Esophagus squamous epithelium (tissue), 5 donors: Measurements from ENCODE around the gene GJB1. TPM values are rescaled to one million over a fixed set of nuclear protein-coding genes. Genes with fewer than 3 reads are reported as not detected.

Experiments used
- DNase-seq: peaks from one replicate; lab custom pipeline; 2025; lab: John Stamatoyannopoulos, UW
- H3K27ac ChIP-seq, 4 donors: fragments of 200-600 bp; sonication (generic); one replicate each; pipeline ENCODE4 v1.5.1; 2016 to 2019; ENCODE audit warnings: mild to moderate bottlenecking in 1 of 4
- H3K27me3 ChIP-seq, 4 donors: fragments of 200-600 bp; sonication (generic); 1 replicate in 3 of 4; 2 replicates in 1 of 4; pipeline versions ENCODE4 v1.5.1 to v1.6.0; 2017 to 2021; ENCODE audit warnings: antibody characterized with exemption in 1 of 4
- H3K36me3 ChIP-seq, 3 donors: fragments of 200-600 bp; sonication (generic); one replicate each; pipeline ENCODE4 v1.5.1; 2016 to 2019
- H3K4me1 ChIP-seq, 3 donors: fragments of 200-600 bp; sonication (generic); one replicate each; pipeline ENCODE4 v1.5.1; 2017 to 2019
- H3K4me3 ChIP-seq, 4 donors: fragments of 200-600 bp; sonication (generic); 1 replicate in 3 of 4; 2 replicates in 1 of 4; pipeline ENCODE4 v1.5.1; 2016 to 2019; ENCODE audit warnings: mild to moderate bottlenecking in 2 of 4, moderate library complexity in 1 of 4
- H3K9me3 ChIP-seq, 3 donors: fragments of 200-600 bp; sonication (generic); one replicate each; pipeline ENCODE4 v1.5.1; 2016 to 2019
- CTCF ChIP-seq, 6 experiments: fragments of 450-650 bp in 4 of 6; fragments of 200-600 bp in 2 of 6; sonication (generic) in 2 of 6; IDR thresholded peaks; one replicate each; pipeline ENCODE4 v1.5.1; 2016 to 2019; ENCODE audit warnings: antibody characterized with exemption in 6 of 6, mild to moderate bottlenecking in 4 of 6, moderate library complexity in 4 of 6
- POLR2A ChIP-seq, 4 donors: fragments of 450-650 bp; IDR thresholded peaks; one replicate each; pipeline ENCODE4 v1.6.1; 2017; ENCODE audit warnings: antibody characterized with exemption in 4 of 4, mild to moderate bottlenecking in 4 of 4, moderate library complexity in 3 of 4
- WGBS, 2 donors: methylation state at CpG; one replicate each; pipeline ENCODE4 v1.1.5; 2018; 5-methylcytosine and 5-hydroxymethylcytosine counted together
- intact Hi-C: fragments of 100-400 bp; cut with DNase I; formaldehyde crosslinking; loops from one replicate; pipeline ENCODE4 v1.15.0; 2022
- total RNA-seq, 4 donors: library from RNA; depleted of rRNA; stranded (reverse); fragments of >200 nt; gene quantifications; one replicate each; pipeline ENCODE4 v1.1.0, GENCODE V29; 2016
- donor health status: DM: yes; HTN: yes; CAD: no.

GJB1 gene
- total RNA-seq, 4 donors from 2014 or later, result 0.19 to 0.32 TPM; not detected in 2

DNA sequence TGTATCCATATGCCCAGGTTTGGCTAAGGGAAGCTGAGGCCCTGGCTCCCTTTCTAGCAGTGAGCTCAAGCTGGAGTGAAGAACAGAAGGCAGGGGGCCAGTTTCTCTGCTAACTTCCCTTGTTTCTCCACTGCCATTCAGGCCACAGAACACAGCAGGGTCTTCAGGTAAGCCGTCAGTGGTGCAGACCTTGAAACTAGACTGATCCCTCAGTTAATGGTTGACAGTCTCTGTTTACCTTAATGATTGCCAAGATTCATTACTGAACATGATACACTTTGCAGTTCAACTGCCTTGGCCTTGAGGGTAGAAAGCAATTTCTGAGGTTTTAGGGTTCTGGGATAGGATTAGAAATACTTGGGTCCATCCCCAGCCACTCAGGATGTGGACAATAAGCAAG is 8.9 kb upstream of the GJB1 start:
- no peak for DNase-seq
- Histone ChIP-seq H3K4me1 (peaks cover 0 to 4% (median 0%) of the 10 kb centered on the region in 3 donors), H3K27me3 (no peaks in the 10 kb centered on the region), H3K4me3 (no peak overlapping the region), H3K36me3 (no peaks in the 10 kb centered on the region), H3K9me3 (no peaks in the 10 kb centered on the region), H3K27ac (no peak overlapping the region)
- WGBS, 2 donors, result 42% methylated on average over 1 of the region's 1 CpG; no CpG with 5 or more reads in 1 of the 2 donors
- intact Hi-C loops, result no loop called here
- no peak for TF ChIP-seq POLR2A (IDR thresholded peaks at IDR 0.05)
- no peak for TF ChIP-seq CTCF (IDR thresholded peaks at IDR 0.05)

- no peaks in the 10 kb centered on the region for H3K9me3 ChIP-seq
- no peak for DNase-seq
- H3K27ac ChIP-seq, result no peak overlapping the region
- intact Hi-C loops, result no loop called here
- TF ChIP-seq POLR2A (IDR thresholded peaks at IDR 0.05) (no peak), CTCF (IDR thresholded peaks at IDR 0.05) (no peak)
- H3K27me3 ChIP-seq, result no peaks in the 10 kb centered on the region
- H3K36me3 ChIP-seq, result no peaks in the 10 kb centered on the region
- no peak overlapping the region for H3K4me3 ChIP-seq
- peaks cover 0 to 4% (median 0%) of the 10 kb centered on the region in 3 donors for H3K4me1 ChIP-seq
- WGBS, 2 donors, result 83% methylated on average over 2 of the region's 5 CpGs; no CpG with 5 or more reads in 1 of the 2 donors
These were observed 8.3 kb upstream of the GJB1 start for GRCh38 chrX:71214604-71215337.

DNA sequence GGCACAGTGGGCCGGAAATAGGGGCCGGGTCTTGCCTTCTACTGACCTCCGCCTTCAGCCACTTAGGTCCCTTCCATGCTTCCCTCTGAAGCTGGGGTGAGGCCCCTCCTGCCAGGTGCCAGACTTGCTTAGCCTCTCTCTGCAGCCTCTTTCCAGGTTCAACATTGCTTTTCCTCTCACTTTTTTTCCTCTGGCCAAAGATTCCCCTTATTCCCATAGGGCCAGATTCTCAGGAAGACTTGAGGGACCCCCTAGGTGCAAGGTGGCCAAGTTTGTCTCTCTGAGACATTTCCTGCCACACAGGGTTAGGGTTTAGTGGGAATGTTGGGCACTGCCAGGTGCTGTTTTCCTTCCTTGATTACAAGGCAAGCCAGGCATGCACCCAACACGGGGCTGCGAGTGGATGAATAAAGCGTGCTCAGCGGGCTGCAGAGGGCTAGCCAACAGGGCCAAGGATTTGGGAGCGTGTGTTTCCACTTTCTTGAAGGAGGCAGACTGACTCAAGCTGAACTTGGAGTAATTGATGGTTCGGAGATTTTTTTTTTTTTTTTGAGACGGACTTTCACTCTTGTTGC is 7.6 kb upstream of the GJB1 start:
- H3K4me3 ChIP-seq, result no peak overlapping the region
- H3K27ac ChIP-seq, result no peak overlapping the region
- 50 to 72% methylated on average over 2 to 10 of the region's 10 CpGs for WGBS, 2 donors
- no peaks in the 10 kb centered on the region for H3K36me3 ChIP-seq
- DNase-seq, result no peak
- H3K27me3 ChIP-seq, result no peaks in the 10 kb centered on the region
- no peaks in the 10 kb centered on the region for H3K9me3 ChIP-seq
- intact Hi-C loops, result no loop called here
- no peak for TF ChIP-seq CTCF (IDR thresholded peaks at IDR 0.05)
- TF ChIP-seq POLR2A (IDR thresholded peaks at IDR 0.05), result no peak
- peaks cover 0 to 4% (median 0%) of the 10 kb centered on the region in 3 donors for H3K4me1 ChIP-seq

- H3K36me3 ChIP-seq, result no peaks in the 10 kb centered on the region
- 20 to 38% methylated on average over 6 of the region's 6 CpGs for WGBS, 2 donors
- no peak overlapping the region for H3K27ac ChIP-seq
- no peak overlapping the region for H3K4me3 ChIP-seq
- H3K9me3 ChIP-seq, result no peaks in the 10 kb centered on the region
- DNase-seq, result no peak
- no peak for TF ChIP-seq CTCF (IDR thresholded peaks at IDR 0.05)
- no peak for TF ChIP-seq POLR2A (IDR thresholded peaks at IDR 0.05)
- intact Hi-C loops, result no loop called here
- peaks cover 0 to 4% (median 0%) of the 10 kb centered on the region in 3 donors for H3K4me1 ChIP-seq
- no peaks in the 10 kb centered on the region for H3K27me3 ChIP-seq
These were observed 6.5 kb upstream of the GJB1 start for GRCh38 chrX:71216485-71216884.

DNA sequence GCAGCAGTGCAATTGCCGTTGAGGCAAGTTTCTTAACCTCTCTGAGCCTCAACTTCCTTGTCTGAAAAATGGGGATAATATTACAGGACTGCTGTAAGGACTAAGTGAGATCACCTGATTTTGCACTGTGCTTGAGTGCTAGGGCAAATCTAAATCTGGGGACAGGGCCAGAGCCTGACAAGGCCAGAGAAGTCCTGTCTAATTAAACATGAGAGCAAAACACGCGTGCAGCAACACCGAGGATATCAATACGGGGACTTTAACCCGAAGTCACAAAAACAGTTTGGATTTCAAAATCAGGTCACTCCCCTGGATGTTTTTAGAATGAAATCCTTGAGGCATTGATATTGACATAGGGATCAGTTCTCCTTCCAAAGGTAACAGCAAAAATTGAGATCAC is 5.7 kb upstream of the GJB1 start:
- 74 to 85% methylated on average over 6 of the region's 6 CpGs for WGBS, 2 donors
- H3K36me3 ChIP-seq, result no peaks in the 10 kb centered on the region
- peaks cover 0 to 3% (median 0%) of the 10 kb centered on the region in 3 donors for H3K4me1 ChIP-seq
- H3K4me3 ChIP-seq, result no peak overlapping the region
- H3K27ac ChIP-seq, result no peak overlapping the region
- intact Hi-C loops, result no loop called here
- no peak for DNase-seq
- H3K9me3 ChIP-seq, result no peaks in the 10 kb centered on the region
- TF ChIP-seq POLR2A (IDR thresholded peaks at IDR 0.05), result no peak
- TF ChIP-seq CTCF (IDR thresholded peaks at IDR 0.05), result no peak
- no peaks in the 10 kb centered on the region for H3K27me3 ChIP-seq
